ENCODE results near the gene ORM2.
A peak's percentile ranks its signal among the peaks of the same experiment; 100 is the strongest.
"Not testable (repeated sequence)": the region's sequence is repeated elsewhere in the genome, so short reads cannot be mapped to it uniquely, and the experiment has no call there.

The ORM2 gene

DNA sequence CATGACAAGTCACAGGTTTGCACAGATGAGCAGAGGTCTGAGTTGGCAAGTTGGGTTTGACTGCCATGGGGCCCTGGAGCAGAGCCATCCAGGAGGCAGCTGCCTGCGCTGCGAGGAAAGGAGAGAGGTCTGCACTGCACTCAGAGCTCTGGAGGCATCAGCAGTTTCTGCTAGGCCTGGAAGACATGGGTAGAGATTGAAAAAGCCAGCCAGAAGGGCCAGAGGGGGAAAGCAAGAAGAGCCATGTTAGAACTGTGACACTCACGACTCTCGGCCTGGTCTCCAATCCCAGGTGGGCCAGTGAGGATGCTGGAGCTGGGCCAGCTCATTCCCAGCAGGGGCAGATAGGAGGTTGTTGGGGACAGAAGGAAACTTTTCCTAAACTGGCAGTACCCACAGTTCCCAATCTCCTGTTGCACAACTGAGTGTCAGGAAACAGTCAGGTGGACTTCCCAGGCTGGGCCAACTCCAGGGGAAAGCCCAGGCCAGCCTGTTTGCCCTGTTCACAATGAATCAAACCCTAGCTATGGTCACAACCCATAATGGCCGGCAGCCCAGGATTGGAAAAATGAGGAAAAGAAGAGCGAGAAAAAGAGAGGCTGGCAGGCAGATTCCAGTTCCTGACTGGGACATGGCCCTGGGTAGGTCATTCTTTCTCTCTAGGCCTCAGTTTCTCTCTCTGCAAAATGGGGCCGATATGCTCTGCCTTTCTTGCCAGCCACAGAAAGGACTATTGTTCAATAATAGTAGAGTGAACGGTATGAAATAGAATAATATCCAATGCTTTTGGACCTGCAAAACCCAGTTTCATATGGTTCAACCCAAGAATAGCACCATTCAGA lies 14.6 kb upstream of the ORM2 start:
- DNase-seq (ENCODE audit: low read depth, low spot score), result no peak

DNA sequence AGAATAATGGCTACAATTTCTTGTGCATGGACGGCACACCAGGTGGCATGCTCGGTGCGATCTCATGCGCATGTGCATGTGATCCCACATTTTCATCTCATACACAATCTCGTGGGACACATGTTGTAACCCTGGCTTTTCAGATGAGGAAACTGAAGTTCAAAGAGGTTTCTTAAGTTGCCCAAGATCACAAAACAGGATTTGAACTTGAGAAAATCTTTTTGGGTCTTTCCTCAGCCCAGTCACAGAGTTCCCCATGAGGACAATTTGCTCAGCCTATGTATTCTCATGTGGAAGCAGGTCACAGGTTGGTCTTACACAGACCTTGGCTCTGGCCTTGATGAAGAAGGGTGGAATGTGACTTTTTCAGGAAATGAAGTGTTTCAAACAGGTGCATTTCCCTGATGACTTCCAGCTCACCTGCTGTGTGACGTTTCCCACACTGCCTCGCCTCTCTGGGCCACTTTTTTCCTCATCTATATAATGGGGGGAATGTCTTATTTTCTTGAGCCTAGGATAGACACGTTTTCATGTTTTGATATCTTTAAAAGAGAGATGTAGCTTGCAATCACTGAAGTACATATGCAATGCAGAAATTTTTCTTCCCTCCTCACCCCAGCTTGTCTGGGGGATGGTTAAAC lies 13.8 kb upstream of the ORM2 start:
- no peak for DNase-seq (ENCODE audit: low read depth, low spot score)

DNA sequence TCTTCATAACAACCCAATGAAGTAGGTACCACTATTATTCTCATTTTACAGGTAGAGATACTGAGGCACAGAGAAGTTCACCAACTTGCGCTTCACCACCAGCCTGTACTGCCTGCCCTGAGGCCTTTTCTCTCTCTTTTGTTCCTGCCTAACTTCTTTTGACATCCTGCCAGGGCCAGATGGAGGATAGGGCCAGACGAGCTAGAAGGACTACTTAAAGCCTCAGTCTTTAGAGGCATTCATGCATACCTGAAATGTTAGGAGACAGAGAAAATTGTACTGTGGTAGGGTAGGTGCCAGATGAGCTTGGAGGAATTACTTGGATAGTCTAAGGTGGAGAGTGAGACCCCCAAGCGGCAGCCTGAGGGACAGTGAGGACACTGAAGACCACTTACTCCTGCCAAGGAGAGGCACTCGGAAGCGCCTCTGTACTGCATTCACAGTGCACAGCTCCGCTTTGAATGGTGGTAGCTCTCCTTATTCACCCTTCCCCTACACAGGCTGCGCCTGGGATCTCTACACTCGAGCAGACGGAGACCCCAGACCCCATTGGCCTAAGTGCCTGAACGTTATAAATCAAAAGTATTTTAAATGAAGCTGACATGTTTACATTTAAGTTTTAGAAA lies 13.0 kb upstream of the ORM2 start:
- peak; percentile 62 for DNase-seq (ENCODE audit: low read depth, low spot score)

DNA sequence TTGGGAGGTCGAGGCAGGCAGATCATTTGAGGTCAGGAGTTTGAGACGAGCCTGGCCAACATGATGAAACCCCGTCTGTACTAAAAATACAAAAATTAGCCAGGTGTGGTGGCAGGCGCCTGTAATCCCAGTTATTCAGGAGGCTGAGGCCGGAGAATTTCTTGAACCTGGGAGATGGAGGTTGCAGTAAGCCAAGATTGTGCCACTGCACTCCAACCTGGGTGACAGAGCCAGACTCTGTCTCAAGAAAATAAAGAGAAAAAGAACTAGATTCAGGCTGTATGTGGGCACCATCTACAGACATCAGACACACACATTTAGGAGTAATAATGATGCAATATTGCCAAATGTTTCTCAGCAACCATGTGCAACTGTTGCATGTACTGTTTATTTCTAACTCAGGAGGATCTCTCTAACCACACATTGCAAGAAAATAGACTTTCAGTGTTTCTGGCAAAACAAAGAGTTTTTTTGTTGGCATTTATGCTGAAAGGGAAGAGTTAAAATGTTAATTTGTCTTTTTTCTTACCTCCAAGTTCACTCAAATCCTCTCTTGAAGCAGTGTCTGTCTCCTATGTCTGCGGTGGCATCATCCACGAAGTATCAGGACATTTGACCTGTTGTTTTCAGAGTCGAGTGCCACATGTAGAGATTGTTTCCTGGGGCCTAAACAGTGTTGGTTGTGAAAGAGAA lies 11.9 kb upstream of the ORM2 start:
- DNase-seq (ENCODE audit: low read depth, low spot score), result no peak

DNA sequence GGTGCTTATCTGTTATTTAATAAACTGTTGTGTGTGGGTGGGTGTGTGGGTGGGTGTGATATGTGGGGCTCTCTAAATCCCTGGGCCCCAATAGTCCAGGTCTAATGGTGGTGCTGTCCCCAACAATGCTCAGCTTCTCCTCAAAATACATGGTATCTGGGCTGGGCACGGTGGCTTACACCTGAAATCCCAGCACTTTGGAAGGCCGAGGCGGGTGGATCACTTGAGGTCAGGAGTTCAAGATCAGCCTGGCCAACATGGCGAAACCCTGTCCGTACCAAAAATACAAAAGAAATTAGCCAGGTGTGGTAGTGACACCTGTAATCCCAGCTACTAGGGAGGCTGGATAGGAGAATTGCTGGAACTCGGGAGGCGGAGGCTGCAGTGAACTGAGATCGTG lies 11.3 kb upstream of the ORM2 start:
- no peak for DNase-seq (ENCODE audit: low read depth, low spot score)

DNA sequence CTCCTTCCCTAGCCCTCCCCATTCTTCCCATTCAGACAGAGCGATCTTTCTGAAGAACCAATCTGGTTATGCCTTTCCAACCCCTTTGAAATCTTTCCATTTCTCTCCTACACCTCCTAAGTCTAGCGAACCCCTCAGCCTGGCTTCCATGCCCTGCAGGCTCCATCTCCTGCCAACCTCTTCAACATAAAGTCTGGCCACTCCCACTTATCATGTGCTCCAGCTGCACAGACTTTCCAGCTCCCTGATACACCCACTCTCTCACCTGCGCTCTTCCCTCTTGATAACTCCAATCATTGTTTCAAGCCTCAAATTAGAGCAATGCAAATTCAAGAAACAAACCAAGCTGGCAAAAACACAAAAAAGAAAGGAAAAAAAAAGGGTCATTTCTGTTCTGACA lies 10.5 kb upstream of the ORM2 start:
- no peak for DNase-seq (ENCODE audit: low read depth, low spot score)

DNA sequence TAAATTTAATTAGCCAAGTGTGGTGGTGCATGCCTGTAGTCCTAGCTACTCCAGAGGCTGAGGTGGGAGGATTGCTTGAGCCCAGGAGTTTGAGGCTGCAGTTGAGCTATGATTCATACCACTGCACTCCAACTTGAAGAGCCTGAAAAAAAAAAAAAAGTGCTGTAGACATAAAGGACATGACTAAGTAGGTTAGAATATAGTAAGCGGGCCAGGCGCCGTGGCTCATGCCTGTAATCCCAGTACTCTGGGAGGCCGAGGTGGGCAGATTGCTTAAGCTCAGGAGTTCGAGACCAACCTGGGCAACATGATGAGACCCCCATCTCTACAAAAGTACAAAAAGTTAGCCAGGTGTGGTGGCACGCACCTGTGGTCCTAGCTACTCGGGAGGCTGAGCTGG lies 9.0 kb upstream of the ORM2 start:
- peak; percentile 26 for DNase-seq (ENCODE audit: low read depth, low spot score)

DNA sequence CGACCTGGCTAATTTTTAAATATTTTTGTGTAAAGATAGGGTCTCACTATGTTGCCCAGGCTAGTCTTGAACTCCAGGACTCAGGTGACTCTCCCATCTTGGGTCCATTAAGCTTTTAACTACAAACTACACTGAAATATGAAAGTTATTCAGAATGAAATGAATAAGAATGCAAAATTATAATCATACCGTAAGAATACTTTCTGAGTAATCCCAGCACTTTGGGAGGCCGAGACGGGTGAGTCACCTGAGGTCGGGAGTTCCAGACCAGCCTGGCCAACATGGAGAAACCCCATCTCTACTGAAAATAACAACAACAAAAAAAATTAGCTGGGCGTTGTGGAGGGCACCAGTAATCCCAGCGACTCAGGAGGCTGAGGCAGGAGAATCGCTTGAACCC lies 7.9 kb upstream of the ORM2 start:
- DNase-seq (ENCODE audit: low read depth, low spot score), result peak; percentile 42

DNA sequence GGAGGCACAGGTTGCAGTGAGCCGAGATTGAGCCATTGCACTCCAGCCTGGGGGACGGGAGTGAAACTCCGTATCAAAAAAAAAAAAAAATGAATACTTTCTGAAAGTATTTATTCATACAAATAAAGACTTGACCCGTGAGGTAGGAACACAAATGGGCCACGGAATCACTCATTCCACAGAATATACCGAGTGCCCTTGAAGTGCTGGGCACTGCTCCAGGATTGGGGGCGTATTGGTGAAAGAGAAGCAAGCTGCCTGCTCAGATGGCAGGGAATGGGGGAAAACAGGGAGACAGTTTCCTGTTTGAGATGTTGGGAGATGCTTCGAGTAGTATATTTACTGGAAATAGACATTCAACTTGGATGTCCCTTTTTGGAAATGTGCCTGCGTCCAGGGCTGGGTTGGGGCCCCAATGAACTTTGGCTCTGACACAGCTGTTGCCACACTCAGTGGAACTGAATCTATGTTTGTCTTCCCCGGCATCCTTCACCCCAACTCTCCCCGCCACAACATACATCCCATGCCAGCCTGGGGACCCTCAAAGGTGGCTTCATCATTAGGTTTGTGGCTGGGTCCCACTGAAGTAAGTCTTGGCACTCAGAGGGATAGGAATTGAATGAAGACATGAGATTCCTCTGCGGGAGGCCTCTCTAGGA lies 7.4 kb upstream of the ORM2 start:
- peak; percentile 17 for DNase-seq (ENCODE audit: low read depth, low spot score)

DNA sequence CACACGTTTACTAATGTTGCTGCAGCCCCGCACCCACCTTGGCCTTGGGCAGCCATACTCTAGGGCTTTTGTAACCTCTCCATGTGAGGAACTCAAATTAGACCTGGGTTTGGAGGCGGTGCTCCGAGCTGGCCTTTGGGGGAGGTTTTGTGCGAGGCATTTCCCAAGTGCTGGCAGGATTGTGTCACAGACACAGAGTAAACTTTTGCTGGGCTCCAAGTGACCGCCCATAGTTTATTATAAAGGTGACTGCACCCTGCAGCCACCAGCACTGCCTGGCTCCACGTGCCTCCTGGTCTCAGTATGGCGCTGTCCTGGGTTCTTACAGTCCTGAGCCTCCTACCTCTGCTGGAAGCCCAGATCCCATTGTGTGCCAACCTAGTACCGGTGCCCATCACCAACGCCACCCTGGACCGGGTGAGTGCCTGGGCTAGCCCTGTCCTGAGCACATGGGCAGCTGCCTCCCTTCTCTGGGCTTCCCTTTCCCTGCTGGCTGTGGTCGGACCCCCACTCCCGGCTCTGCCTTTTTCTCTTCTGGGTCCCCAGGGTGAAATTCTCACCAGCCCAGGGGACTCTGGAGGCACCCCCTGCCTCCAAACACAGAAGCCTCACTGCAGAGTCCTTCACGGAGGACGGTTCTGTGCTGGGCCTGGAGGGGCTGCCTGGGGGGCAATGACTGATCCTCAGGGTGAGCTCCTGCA lies 6.7 kb upstream of the ORM2 start, which contains the start of gene ORM1:
ORM1 (plus strand) TSS at position 268 of the 701 bp plus-strand sequence; CDS start at position 304, 36 bp downstream.
- DNase-seq (ENCODE audit: low read depth, low spot score), result not testable (repeated sequence)

DNA sequence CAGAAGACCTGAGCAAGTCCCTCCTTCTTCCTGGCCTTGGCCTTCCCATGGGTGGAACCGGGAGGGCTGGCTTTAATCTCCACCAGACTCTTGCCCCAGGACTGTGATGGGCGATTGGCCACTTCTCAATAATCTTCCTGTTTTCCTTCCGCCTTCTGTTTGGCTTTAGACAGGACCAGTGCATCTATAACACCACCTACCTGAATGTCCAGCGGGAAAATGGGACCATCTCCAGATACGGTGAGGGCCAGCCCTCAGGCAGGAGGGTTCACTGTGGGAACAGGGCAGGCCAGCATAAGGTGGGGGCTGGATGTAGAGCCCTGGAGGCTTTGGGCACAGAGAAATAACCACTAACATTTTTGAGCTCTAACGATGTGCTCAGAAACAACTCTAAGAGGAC lies 5.8 kb upstream of the ORM2 start:
- not testable (repeated sequence) for DNase-seq (ENCODE audit: low read depth, low spot score)

DNA sequence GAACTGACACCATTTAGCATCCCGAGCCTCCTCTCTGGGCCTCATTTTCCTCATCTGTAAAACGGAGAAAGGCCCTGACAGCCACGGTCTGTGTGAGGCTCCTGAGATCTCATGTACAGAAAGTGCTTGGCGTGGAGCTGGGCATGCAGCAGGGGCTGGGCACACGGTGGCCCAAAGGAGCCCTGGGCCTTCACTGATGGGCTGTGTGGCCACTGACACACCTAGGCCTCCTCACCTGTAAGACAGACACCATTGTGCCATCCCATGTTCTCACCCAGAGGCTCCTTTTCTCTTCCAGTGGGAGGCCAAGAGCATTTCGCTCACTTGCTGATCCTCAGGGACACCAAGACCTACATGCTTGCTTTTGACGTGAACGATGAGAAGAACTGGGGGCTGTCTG lies 5.2 kb upstream of the ORM2 start:
- DNase-seq (ENCODE audit: low read depth, low spot score), result no peak

DNA sequence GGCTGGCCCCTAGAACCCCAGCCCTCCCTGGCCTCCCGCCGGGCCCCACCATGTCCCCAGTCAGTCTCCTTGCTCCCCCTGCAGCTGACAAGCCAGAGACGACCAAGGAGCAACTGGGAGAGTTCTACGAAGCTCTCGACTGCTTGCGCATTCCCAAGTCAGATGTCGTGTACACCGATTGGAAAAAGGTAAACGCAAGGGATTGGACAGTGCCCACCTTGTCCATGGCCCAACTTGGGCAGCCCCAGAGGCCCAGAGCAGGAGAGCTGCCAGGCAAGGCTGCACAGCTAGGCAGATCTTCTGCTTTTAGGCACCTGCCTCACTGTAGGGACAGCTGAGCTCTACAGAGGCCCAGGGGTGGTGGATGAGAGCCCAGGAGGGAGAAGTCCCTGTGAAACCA lies 4.7 kb upstream of the ORM2 start:
- DNase-seq (ENCODE audit: low read depth, low spot score), result not testable (repeated sequence)

DNA sequence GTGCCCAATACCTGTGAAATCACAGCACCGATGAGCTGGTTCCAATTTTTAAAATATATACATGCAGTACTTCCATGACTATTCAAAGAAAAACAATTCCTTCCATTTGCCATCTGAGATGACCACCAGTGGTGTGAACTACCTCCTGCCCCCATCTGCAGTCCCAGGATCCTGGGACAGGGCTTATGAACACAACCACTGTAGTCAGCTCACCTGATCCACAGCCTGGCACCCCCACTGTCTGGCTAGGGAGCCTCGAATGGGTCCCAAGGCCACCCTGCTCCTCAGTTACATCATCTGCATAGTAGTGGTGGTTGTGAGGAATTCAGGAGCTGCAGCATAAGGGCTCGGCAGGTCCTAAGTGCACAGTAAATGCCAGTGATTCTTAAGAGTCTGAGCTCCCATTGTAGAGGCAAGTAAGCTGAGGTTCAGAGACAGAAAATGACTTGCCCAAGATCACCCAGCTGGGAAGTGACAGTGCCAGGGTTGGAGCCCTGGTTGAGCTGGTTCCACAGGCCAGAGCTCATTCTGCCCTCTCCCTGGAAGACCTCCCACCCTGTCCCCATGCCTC lies 3.9 kb upstream of the ORM2 start:
- DNase-seq (ENCODE audit: low read depth, low spot score), result not testable (repeated sequence)

DNA sequence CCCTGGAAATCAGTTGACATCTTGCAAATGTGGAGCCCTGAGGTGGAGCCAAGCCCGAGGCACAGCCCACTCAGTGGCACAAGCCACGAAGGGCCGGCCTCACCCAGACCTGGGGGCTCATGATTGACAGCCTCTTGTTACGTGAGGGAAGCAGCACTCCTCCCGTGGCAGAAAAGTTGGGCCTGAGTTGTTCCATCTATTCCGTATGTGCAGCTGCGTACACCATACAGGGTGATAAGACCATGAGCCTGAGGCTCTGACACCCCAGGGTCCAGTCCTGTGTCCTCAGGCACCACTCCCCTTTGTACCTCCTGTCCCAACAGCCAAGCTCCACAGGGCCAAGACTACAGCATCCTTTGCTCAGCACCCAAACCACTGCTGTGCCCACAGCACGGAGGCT lies 1.9 kb upstream of the ORM2 start:
- DNase-seq (ENCODE audit: low read depth, low spot score), result no peak

DNA sequence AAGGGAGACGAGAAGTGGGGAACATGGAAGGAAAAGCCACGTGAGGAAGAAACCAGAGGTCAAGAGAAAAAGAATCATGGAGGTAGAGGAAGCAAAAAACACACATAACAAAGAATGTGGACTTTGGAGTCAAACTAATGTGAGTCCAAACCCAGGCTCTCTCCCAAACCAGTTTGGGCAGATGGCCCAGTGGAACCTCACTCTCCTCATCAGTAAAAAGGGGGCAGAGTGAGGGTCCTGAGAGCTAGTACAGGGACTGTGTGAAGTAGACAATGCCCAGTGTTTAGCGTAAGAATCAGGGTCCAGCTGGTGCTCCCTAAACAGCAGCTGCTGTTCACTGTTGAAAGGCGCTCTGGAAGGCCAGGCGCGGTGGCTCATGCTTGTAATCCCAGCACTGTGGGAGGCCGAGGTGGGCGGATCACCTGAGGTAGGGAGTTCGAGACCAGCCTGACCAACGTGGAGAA lies 1.3 kb upstream of the ORM2 start:
- not testable (repeated sequence) for DNase-seq (ENCODE audit: low read depth, low spot score)

DNA sequence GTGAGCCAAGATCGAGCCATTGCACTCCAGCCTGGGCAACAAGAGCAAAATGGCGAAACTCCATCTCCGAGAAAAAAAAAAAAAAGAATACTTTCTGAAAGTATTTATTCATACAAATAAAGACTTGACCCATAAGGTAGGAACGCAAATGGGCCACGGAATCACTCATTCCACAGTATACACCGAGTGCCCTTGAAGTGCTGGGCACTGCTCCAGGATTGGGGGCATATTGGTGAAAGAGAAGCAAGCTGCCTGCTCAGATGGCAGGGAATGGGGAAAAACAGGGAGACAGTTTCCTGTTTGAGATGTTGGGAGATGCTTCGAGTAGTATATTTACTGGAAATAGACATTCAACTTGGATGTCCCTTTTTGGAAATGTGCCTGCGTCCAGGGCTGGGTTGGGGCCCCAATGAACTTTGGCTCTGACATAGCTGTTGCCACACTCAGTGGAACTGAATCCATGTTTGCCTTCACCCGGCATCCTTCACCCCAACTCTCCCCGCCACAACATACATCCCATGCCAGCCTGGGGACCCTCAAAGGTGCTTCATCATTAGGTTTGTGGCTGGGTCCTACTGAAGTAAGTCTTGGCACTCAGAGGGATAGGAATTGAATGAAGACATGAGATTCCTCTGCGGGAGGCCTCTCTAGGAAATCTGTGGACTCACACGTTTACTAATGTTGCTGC lies 588 bp upstream of the ORM2 start:
- not testable (repeated sequence) for DNase-seq (ENCODE audit: low read depth, low spot score)

DNA sequence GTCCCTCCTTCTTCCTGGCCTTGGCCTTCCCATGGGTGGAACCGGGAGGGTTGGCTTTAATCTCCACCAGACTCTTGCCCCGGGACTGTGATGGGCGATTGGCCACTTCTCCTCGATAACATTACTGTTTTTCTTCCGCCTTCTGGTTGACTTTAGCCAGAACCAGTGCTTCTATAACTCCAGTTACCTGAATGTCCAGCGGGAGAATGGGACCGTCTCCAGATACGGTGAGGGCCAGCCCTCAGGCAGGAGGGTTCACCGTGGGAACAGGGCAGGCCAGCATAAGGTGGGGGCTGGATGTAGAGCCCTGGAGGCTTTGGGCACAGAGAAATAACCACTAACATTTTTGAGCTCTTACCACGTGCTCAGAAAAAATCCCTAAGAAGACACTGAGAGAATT lies 967 bp downstream of the ORM2 start:
- no peak for DNase-seq (ENCODE audit: low read depth, low spot score)

DNA sequence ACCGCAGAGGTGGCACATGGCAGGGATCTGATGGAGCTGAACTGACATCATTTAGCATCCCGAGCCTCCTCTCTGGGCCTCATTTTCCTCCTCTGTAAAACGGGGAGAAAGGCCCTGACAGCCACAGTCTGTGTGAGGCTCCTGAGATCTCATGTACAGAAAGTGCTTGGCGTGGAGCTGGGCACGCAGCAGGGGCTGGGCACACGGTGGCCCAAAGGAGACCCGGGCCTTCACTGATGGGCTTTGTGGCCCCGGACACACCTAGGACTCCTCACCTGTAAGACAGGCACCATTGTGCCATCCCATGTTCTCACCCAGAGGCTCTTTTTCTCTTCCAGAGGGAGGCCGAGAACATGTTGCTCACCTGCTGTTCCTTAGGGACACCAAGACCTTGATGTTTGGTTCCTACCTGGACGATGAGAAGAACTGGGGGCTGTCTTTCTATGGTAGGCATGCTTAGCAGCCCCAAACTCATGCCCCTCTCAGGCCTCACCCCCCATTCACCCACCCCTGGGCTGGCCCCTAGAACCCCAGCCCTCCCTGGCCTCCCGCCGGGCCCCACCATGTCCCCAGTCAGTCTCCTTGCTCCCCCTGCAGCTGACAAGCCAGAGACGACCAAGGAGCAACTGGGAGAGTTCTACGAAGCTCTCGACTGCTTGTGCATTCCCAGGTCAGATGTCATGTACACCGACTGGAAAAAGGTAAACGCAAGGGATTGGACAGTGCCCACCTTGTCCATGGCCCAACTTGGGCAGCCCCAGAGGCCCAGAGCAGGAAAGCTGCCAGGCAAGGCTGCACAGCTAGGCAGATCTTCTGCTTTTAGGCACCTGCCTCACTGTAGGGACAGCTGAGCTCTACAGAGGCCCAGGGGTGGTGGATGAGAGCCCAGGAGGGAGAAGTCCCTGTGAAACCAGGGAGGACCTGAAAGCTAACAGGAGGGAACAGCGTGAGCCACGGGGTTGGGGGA lies 1.8 kb downstream of the ORM2 start:
- not testable (repeated sequence) for DNase-seq (ENCODE audit: low read depth, low spot score)

All from astrocyte of the hippocampus (primary cell).